Loucy (cell line): ENCODE measurements around the gene KCNJ1.

Experiments used
- H2AFZ ChIP-seq: fragments of 200-600 bp; sonication (generic); 2 replicates; pipeline ENCODE4 v1.6.0; 2016; ENCODE audit warnings: antibody characterized with exemption, mild to moderate bottlenecking, low read length, moderate library complexity
- H3F3A ChIP-seq: fragments of 200-600 bp; 2 replicates; pipeline ENCODE4 v1.6.0; 2016; ENCODE audit warnings: antibody characterized with exemption, low read depth, mild to moderate bottlenecking
- H3K27me3 ChIP-seq: fragments of 200-600 bp; sonication (generic); 2 replicates; pipeline ENCODE4 v1.6.1; 2014; ENCODE audit warnings: low read length, mild to moderate bottlenecking; ENCODE audit not compliant: insufficient read depth, poor library complexity, severe bottlenecking
- H3K36me3 ChIP-seq: fragments of 200-600 bp; sonication (generic); 2 replicates; pipeline ENCODE4 v1.6.1; 2016; ENCODE audit warnings: low read length; ENCODE audit not compliant: insufficient read depth
- H3K4me1 ChIP-seq: fragments of 200-600 bp; sonication (generic); 2 replicates; pipeline ENCODE4 v1.5.1; 2014; ENCODE audit warnings: low read length, mild to moderate bottlenecking; ENCODE audit not compliant: insufficient read depth, poor library complexity, severe bottlenecking
- H3K4me2 ChIP-seq: fragments of 200-600 bp; sonication (generic); 2 replicates; pipeline ENCODE4 v1.6.0; 2014; ENCODE audit warnings: antibody characterized with exemption, low read length, low read depth, mild to moderate bottlenecking; ENCODE audit not compliant: poor library complexity, severe bottlenecking
- H3K4me3 ChIP-seq: fragments of 200-600 bp; sonication (generic); 2 replicates; pipeline ENCODE4 v1.5.1; 2014; ENCODE audit warnings: low read length, mild to moderate bottlenecking, mixed read lengths; ENCODE audit not compliant: poor library complexity, severe bottlenecking
- H3K79me2 ChIP-seq: fragments of 200-600 bp; sonication (generic); 2 replicates; pipeline ENCODE4 v1.6.1; 2014; ENCODE audit warnings: low read length; ENCODE audit not compliant: insufficient read depth
- H3K9ac ChIP-seq: fragments of 200-600 bp; sonication (generic); 2 replicates; pipeline ENCODE4 v1.6.0; 2014; ENCODE audit warnings: mild to moderate bottlenecking, low read depth, low read length, moderate library complexity; ENCODE audit not compliant: poor library complexity, severe bottlenecking
- H3K9me2 ChIP-seq: fragments of 200-600 bp; sonication (generic); replicated peaks from 2 replicates; pipeline ENCODE4 v1.6.1; 2016; ENCODE audit warnings: low read depth, low read length, mixed read lengths
- H3K9me3 ChIP-seq: fragments of 200-600 bp; sonication (generic); 2 replicates; pipeline ENCODE4 v1.6.1; 2014; ENCODE audit warnings: mild to moderate bottlenecking, antibody characterized with exemption, low read length, low read depth; ENCODE audit not compliant: insufficient read depth
- H4K20me1 ChIP-seq: fragments of 200-600 bp; sonication (generic); 2 replicates; pipeline ENCODE4 v1.6.0; 2014; ENCODE audit warnings: antibody characterized with exemption, low read length, mild to moderate bottlenecking; ENCODE audit not compliant: insufficient read depth, poor library complexity, severe bottlenecking
- EZH2phosphoT487 ChIP-seq: fragments of 200-600 bp; IDR thresholded peaks from 2 replicates; pipeline ENCODE4 v1.6.1; 2018; ENCODE audit warnings: antibody characterized with exemption, mild to moderate bottlenecking, moderate library complexity, borderline replicate concordance
- TF ChIP-seq, protein P1 (sequence below): fragments of 200-600 bp; sonication (generic); conservative IDR thresholded peaks from 2 replicates; pipeline ENCODE4 v1.5.1; 2014; ENCODE audit warnings: mild to moderate bottlenecking, antibody characterized with exemption, low read length

The KCNJ1 gene

DNA sequence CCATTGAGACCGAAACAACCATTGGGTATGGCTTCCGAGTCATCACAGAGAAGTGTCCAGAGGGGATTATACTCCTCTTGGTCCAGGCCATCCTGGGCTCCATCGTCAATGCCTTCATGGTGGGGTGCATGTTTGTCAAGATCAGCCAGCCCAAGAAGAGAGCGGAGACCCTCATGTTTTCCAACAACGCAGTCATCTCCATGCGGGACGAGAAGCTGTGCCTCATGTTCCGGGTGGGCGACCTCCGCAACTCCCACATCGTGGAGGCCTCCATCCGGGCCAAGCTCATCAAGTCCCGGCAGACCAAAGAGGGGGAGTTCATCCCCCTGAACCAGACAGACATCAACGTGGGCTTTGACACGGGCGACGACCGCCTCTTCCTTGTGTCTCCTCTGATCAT lies 44.6 kb upstream of the KCNJ1 start:
- H3K4me2 ChIP-seq, result no peak overlapping the region
- H3K27me3 ChIP-seq, result no peaks in the 10 kb centered on the region
- H3K79me2 ChIP-seq, result no peaks in the 10 kb centered on the region
- no peaks in the 10 kb centered on the region for H3K9me2 ChIP-seq
- no peaks in the 10 kb centered on the region for H3F3A ChIP-seq
- H4K20me1 ChIP-seq, result no peaks in the 10 kb centered on the region
- no peaks in the 10 kb centered on the region for H3K9me3 ChIP-seq
- peaks cover 6% of the 10 kb centered on the region for H3K4me1 ChIP-seq
- no peak overlapping the region for H2AFZ ChIP-seq
- H3K4me3 ChIP-seq, result no peak overlapping the region
- no peaks in the 10 kb centered on the region for H3K36me3 ChIP-seq
- TF ChIP-seq, protein P1, sequence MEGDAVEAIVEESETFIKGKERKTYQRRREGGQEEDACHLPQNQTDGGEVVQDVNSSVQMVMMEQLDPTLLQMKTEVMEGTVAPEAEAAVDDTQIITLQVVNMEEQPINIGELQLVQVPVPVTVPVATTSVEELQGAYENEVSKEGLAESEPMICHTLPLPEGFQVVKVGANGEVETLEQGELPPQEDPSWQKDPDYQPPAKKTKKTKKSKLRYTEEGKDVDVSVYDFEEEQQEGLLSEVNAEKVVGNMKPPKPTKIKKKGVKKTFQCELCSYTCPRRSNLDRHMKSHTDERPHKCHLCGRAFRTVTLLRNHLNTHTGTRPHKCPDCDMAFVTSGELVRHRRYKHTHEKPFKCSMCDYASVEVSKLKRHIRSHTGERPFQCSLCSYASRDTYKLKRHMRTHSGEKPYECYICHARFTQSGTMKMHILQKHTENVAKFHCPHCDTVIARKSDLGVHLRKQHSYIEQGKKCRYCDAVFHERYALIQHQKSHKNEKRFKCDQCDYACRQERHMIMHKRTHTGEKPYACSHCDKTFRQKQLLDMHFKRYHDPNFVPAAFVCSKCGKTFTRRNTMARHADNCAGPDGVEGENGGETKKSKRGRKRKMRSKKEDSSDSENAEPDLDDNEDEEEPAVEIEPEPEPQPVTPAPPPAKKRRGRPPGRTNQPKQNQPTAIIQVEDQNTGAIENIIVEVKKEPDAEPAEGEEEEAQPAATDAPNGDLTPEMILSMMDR, result no peak
- no peak for TF ChIP-seq EZH2phosphoT487
- no peak overlapping the region for H3K9ac ChIP-seq

DNA sequence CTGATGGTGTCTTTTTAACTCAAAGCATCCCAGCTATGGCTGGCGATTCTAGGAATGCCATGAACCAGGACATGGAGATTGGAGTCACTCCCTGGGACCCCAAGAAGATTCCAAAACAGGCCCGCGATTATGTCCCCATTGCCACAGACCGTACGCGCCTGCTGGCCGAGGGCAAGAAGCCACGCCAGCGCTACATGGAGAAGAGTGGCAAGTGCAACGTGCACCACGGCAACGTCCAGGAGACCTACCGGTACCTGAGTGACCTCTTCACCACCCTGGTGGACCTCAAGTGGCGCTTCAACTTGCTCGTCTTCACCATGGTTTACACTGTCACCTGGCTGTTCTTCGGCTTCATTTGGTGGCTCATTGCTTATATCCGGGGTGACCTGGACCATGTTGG lies 44.1 kb upstream of the KCNJ1 start:
- no peaks in the 10 kb centered on the region for H3K79me2 ChIP-seq
- H3K4me3 ChIP-seq, result no peak overlapping the region
- no peaks in the 10 kb centered on the region for H3F3A ChIP-seq
- H3K9ac ChIP-seq, result no peak overlapping the region
- H2AFZ ChIP-seq, result no peak overlapping the region
- H3K27me3 ChIP-seq, result no peaks in the 10 kb centered on the region
- no peak for TF ChIP-seq EZH2phosphoT487
- TF ChIP-seq, protein P1, result no peak
- no peak overlapping the region for H3K4me2 ChIP-seq
- H4K20me1 ChIP-seq, result no peaks in the 10 kb centered on the region
- peaks cover 7% of the 10 kb centered on the region for H3K4me1 ChIP-seq
- H3K9me3 ChIP-seq, result no peaks in the 10 kb centered on the region
- H3K36me3 ChIP-seq, result no peaks in the 10 kb centered on the region
- no peaks in the 10 kb centered on the region for H3K9me2 ChIP-seq

DNA sequence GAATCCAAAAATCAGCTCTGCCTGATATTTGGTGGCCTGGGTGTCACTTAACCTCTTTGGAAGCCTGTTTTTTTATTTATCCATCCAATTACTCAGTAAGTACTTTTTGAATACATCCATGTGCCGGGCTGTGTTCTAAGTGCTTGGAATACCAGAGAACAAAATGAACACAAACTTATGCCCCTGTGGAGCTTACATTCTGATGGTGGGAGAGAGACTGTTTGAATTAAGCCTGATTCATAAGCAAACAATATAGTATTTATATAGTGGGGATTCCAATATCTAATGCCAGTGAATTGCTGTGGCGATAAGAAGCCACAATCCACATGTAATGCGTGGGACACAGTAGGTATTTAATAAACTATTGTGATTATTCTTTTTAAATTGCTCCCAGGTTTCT lies 43.5 kb upstream of the KCNJ1 start:
- peaks cover 10% of the 10 kb centered on the region for H3K4me1 ChIP-seq

More for the DNA sequence above, 43.5 kb upstream of the KCNJ1 start:
- no peaks in the 10 kb centered on the region for H3K9me3 ChIP-seq
- H2AFZ ChIP-seq, result no peak overlapping the region
- TF ChIP-seq EZH2phosphoT487, result no peak
- TF ChIP-seq, protein P1, result no peak
- no peaks in the 10 kb centered on the region for H3K27me3 ChIP-seq
- no peak overlapping the region for H3K9ac ChIP-seq
- H4K20me1 ChIP-seq, result no peaks in the 10 kb centered on the region
- no peaks in the 10 kb centered on the region for H3K9me2 ChIP-seq
- no peak overlapping the region for H3K4me2 ChIP-seq
- H3K36me3 ChIP-seq, result no peaks in the 10 kb centered on the region
- H3K4me3 ChIP-seq, result no peak overlapping the region
- no peaks in the 10 kb centered on the region for H3F3A ChIP-seq
- no peaks in the 10 kb centered on the region for H3K79me2 ChIP-seq
